Endothelial cell of umbilical vein (primary cell): ENCODE results near the gene CYP11A1.

ENCODE experiments used
- CTCF ChIP-seq, 2 donors: IDR thresholded peaks; 1 replicate in 1 of 2; 2 replicates in 1 of 2; pipeline ENCODE4 v1.5.1; 2011; ENCODE audit warnings: low read length in 2 of 2, mild to moderate bottlenecking in 2 of 2, moderate library complexity in 2 of 2, control low read depth in 1 of 2, inconsistent platforms in 1 of 2, low read depth in 1 of 2; ENCODE audit not compliant: insufficient read depth in 1 of 2; ENCODE audit errors: extremely low read depth in 1 of 2
- JUN ChIP-seq: IDR thresholded peaks from 2 replicates; pipeline ENCODE4 v1.6.1; 2011; ENCODE audit warnings: borderline replicate concordance, low read depth; ENCODE audit not compliant: insufficient read length, insufficient read depth
- POLR2A ChIP-seq: IDR thresholded peaks from 2 replicates; pipeline ENCODE4 v1.6.1; 2012; ENCODE audit warnings: low read depth, mild to moderate bottlenecking, control low read depth, low read length

GRCh38 chr15:74343127-74343796, 24.2 kb downstream of the CYP11A1 start:
- TF ChIP-seq CTCF (IDR thresholded peaks at IDR 0.05; ENCODE audit: extremely low read depth in 1 of 2, insufficient read depth in 1 of 2, low read depth in 1 of 2, low read length in 2 of 2): no peak
- TF ChIP-seq JUN: no peak
- no peak for TF ChIP-seq POLR2A
